SW 1271 (cell line): ENCODE results near the gene CEP72.
"Not testable (repeated sequence)": the region's sequence is repeated elsewhere in the genome, so short reads cannot be mapped to it uniquely, and the experiment has no call there.

Source experiments
- DNase-seq, 2 experiments: peaks; one replicate each; lab custom pipeline; 2025; lab: John Stamatoyannopoulos, UW

Gene CEP72

GRCh38 chr5:685262-686171 lies 73.4 kb downstream of the CEP72 start:
- no peak for DNase-seq

- DNase-seq: not testable (repeated sequence)
Observed at GRCh38 chr5:686172-686523, 74.0 kb downstream of the CEP72 start.

GRCh38 chr5:686936-687335 lies 74.8 kb downstream of the CEP72 start:
- not testable (repeated sequence) for DNase-seq

- DNase-seq: not testable (repeated sequence)
Observed at GRCh38 chr5:688348-689010, 76.3 kb downstream of the CEP72 start.

- DNase-seq: not testable (repeated sequence)
Observed at GRCh38 chr5:690293-690692, 78.2 kb downstream of the CEP72 start.

GRCh38 chr5:691049-691448 lies 78.9 kb downstream of the CEP72 start:
- not testable (repeated sequence) for DNase-seq

GRCh38 chr5:691817-692528 lies 79.8 kb downstream of the CEP72 start:
- DNase-seq: no peak

- DNase-seq: not testable (repeated sequence)
Observed at GRCh38 chr5:692529-693041, 80.4 kb downstream of the CEP72 start.

- peak; percentile 60 to 69 for DNase-seq
Observed at GRCh38 chr5:693271-694041, 81.3 kb downstream of the CEP72 start, which contains the start of gene TPPP. TSS of gene TPPP (minus strand) at chr5:693352. CDS start at chr5:678060, 15,292 bp downstream.

- DNase-seq: not testable (repeated sequence)
Observed at GRCh38 chr5:694042-694431, 81.9 kb downstream of the CEP72 start.

- not testable (repeated sequence) for DNase-seq
Observed at GRCh38 chr5:695475-695874, 83.3 kb downstream of the CEP72 start.

- DNase-seq: not testable (repeated sequence)
Observed at GRCh38 chr5:696191-696590, 84.1 kb downstream of the CEP72 start.

- DNase-seq: not testable (repeated sequence)
Observed at GRCh38 chr5:696753-697702, 84.9 kb downstream of the CEP72 start.
